NCI-H2081 treated with DMSO at 0.1 percent for 48 hours (cell line): ENCODE measurements around the gene RBM17.
"Not testable (repeated sequence)": the region's sequence is repeated elsewhere in the genome, so short reads cannot be mapped to it uniquely, and the experiment has no call there.

Source experiments
- DNase-seq: peaks from one replicate; lab custom pipeline; 2025; lab: John Stamatoyannopoulos, UW

RBM17 gene

DNA sequence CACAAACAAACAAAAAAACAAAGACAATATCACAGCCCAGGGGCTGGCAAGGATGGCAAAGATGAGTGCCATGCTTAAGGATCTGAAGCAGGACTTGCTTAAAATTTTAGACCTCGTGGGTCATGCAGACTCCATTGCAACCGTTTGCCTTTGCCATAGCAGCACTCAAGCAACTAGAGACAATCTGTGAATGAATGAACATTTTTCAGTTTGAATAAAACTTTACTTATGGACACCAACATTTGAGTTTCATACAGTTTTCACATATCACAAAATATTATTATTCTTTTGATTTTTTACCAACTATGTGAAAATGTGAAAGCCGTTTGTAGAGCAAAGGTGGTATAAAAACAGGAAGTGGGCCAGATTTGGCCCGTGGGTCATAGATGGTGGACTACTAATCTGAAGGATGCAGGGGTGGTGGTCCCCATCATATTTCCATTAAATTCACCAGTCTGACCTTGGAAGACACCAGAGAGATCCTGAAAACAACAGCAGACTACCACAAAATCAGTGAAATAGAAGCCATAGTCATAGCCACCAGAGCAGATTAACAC, 8.3 kb upstream of the RBM17 start:
- no peak for DNase-seq

DNA sequence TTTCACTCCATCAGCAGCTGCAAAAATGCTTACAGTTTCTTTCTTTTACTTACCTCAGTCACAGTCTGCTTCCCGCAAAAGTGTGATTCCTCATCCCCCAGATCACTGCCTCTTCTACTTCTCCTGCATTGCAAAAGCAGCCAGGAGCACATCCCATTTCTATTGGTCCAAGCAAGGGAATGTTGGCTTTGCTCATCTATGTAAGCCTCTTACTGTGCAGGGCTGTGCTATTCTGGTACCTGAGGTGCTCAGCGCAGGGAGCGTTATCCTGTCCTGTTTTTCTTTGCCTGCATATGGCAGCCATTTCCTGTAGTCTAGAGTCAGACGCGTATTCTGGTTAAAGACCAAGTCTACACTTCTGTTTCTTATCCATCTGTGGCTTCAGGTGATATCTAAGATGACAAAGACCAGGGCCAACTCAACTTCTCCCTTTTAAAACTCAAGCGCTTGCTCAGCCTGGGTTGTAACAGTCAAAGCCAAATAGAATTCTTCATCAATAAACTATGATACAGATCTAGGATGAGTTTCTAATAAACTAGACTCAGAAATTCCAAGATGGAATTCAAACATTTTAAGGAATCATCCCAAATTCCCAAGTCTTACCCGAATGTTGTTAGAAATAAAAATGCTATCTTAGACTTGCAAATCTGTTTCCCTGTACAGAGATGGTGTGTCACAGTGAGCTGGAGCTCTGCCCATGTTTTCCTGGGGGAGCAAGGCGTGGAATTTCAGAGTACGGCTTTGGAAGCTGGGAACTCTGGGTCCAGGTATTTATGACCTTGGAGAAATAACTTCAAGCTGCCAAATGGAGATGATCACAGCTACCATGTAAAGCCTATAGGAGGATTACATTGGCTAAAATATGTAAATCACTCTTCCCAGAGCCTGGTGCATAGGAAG, 6.1 kb upstream of the RBM17 start:
- DNase-seq: no peak

DNA sequence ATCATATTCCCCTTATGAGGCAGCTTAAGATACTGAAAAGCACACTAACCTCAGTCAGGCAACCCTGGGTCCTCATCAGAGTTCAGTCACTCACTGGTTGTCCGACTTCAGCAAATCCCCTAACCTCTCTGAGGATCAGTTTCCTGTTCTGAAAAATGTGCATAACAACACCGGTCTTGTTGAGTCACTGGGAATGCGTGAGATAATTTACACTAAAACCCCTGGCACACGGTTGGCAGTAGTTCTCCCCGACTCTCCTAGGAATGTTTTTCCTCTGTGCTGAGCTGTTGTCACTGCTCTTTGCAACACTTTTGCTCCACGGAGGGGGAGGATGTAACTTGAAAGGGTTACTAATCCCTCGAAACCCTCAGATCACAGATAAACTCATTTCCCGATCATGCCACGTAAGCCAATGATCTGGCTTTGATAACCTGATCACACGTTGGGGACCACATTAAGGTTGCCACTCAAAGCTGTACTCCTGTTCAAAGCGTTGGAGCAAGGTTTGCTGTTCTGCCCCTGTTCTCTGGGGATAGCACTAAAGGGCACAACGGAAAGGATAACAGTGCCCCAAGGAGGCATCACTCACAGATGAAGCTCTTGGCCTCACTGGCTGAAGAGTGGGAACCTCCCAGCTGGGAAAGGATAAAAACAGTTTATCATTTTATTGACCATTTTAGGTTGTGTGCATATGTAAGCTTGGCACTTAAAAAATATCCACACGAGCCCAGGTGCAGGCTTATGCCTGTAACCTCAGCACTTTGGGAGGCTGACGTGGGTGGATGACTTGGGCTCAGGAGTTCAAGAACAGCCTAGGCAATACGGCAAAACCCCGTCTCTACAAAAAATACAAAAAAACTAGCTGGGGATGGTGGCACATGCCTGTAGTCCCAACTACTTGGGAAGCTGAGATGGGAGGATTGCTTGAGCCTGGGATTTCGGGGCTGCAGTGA, 5.0 kb upstream of the RBM17 start:
- DNase-seq: no peak

DNA sequence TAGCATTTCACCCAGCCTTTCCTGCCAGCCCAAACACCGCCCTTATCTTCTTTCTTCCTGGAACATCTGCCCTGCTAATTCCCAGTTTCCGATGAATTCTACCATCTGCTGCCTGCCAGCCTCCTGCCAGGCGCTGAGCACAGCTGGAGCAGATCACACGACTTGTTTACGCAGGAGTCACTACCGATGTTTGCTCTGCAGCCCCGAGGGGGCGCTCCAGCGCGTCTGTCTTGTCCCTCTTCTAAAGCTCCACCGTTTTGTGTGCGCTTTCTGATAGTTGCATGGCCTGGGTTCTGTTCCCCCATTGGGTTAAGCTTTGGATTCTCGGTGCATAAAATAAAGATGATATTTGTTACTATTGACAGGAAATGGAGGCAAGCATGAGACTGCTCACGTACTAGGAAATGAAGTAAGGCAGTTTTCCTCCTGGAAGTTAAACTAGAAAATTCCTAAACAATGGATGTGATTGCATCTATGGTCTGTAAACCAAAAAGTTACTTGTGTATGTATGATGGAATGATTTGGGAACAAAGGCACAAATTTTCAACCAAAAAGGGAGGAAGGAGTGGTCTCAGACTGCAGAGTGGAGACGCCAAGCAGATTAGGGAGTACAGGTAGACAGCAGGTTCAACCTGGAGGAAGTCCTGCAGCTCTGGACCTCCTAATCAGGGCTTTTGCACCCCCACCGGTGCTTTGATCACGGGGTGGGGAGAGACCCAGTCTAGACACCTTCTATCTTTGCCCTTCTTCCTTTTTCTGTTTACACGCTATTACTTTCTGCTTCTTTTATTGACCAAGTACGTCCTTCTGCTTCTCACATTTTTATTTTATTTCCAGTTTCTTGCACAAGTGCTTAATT, 2.2 kb upstream of the RBM17 start:
- DNase-seq: peak; percentile 63

DNA sequence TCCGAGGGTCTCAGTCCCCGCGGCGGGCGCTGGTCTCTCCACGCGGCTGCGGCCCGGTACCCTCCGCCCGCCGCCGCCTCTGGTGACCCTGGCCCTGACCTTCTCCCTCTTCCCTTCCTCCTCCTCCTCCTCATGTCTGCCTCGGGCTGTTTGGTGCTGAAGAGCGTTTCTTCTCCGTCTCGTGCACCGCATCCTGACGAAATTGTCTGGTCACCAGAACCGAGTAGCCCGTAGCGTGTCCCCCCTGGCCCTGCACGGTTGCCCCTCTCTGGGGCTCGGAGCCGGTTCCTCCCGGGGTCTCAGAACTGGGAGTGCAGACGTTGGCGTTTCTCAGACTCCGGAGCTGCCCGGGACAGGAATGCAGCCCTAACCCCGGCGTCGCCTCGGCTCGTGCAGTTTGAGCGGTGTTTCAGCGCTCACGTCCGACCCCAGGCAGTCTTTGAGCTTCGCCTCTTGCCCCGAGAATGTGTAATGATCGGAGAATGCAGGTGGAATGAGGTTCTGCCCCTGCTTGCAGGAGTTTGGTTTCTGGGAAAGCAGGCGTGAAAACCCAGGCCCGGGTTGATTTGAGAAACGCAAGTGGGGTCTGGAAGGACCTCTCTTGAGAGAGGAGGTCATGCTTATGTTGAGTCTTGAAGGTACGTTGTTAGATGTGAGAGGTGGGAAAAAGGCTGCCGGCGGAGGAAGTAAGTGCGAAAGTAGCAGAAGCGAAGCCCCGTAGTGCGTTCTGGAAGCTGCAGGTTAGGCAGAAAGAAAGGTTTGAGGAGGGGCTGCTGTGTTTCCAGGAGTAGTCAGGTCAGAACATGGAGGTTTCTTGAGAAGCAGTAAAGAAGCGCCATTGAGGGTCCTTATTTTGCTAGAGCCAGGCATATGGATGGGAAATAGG, 743 bp downstream of the RBM17 start:
- no peak for DNase-seq

DNA sequence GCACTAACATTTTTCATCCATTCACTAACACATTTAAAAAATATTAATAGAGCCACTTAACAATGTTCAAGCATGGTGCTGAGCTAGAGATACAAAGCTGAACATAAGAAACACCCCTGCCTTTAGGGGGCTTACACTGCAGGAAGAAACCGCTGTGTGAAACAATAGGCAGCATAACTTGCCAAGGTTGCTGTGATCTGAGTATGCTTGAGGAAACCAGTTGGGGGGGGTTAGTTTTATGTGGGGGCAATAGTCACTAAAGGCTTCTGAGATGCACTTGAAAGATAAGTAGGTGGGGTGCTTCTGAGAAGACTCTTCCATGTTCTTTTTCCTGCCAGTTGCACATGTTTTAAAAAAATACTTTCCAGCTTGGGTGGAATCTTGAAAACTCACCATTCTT, 2.8 kb downstream of the RBM17 start:
- no peak for DNase-seq

DNA sequence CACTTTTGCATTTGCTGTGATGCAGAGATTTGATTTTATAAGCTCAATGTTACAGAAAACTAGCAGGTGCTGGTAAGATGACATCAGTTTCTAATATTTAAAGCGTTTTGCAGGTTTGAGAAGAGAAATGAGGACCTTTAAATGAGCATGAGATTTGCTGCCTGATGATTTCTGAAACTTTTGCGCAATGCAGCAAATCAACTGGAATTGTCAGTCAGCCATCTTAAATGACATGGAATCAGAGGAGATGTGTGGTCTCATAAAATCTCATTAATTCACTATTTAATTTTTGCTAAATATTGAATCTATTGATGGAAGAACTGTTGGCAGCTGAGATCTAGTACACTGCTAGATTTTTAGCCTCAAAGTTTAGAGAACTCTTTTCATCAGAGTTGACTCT, 3.9 kb downstream of the RBM17 start:
- DNase-seq: no peak

DNA sequence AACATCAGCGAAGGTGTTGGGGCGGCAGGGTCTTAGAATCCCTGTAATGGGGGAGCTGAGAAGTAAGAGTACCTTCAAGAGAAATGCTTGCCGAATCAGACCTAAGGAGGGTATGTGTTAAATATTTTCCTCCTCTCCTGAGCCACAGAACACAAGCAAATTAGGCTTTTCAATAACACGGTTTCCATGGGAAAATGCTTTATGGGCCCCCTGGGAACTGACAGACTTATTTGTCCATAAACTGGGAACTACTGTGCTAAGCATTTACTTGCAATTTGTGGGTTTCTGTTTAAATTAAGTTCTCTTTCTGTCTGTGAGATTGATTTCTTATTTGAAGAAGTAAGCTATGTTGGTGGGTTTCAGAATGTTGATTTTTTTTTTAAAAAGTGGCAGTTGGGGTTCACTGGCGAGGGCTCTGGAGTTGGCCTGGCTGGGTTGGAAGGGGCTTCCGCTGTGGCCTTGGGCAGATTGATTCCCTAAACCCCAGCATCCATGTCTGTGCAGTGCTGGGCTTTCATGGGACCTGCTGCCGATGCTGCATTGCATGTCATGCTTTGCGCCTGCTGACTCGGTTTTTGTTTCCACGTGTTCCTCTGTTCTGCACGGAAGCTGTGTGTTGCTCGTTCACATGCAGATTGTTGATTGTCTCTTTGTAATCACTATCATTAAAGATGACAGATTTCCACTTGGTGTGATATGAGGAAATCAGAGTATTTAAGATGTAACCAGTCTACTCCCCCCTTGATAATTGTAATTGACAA, 7.2 kb downstream of the RBM17 start:
- no peak for DNase-seq

DNA sequence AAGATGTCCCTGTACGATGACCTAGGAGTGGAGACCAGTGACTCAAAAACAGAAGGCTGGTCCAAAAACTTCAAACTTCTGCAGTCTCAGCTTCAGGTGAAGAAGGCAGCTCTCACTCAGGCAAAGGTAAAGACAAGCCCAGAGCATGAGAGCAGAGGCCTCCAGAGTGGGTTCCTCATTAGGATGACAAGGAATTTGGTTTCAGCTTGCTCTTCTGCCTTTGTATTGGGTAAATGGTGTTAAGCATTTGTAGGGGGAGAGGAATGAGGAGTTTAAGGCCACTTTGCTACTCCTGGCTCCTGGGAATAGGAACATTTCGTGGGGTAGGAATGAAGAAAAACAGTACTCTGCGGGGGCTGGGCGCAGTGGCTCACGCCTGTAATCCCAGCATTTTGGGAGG, 8.2 kb downstream of the RBM17 start:
- DNase-seq: no peak

DNA sequence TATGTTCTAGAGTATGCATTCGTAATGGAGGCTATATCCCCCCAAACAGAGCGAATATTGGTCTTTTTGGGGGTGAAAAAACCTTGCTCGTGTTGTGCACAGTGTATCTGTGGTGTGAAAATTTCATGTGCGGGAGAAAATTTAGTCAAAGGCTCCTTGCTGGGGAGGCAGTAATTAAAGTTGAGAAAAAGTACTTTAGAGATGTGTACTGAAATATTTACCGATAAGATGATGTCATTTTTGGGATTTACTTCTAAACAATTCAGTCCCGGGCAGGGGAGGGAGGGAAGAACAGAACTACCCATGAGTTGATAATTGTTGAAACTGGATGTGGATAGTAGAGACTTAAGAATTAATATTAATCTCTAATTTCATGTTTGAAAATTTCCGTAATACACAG, 9.3 kb downstream of the RBM17 start:
- no peak for DNase-seq

DNA sequence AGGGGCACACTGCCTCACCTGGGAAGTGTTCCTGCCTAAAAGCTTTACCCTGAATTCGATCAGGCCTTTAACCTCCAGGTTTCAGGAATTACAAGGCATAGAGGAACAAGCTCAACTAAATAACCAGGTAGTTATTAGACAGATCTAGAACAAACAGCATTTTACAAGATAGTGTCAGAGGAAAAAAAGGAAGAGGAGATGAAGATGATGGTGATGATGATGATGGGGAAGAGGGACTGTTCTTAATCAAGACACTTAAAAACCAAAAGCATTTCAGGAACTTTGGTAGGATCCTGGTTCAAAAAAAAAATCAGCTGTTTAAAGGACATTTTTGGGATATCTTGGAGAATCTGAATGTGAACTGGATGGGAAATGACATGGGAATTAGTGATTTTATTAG, 11.5 kb downstream of the RBM17 start:
- DNase-seq: no peak

DNA sequence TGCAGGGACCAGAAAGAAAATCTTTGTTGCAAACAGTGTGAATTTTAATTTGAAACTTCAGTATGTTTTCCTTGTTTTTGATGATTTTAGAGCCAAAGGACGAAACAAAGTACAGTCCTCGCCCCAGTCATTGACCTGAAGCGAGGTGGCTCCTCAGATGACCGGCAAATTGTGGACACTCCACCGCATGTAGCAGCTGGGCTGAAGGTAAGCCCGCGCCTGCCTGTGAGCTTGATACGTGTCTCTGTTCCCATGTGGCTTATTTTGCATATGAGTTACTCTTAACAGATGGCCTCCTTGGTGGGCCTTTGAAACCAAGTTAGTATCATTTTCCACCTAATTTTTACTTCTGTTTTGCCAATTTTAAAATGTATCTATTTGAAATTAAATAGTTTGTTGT, 12.3 kb downstream of the RBM17 start:
- no peak for DNase-seq

DNA sequence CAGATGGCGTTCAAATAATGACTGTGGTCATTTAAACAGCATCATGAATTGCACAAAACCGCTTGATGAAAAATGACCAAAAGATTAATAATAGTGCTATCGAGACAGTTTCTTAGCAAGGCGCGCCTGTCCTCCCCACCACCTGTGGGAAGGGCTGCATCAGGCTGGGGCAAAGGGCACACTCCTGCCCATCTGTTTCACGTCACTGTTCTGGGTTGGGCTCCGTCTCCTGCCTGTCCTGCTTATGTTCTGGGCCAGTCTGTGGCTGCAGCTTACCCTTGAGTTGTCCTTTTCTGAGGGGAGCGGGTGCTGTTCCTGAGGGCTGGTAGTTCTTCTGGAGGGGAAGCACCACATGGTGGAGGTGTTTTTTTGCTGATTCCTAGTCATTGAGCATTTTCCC, 13.3 kb downstream of the RBM17 start:
- DNase-seq: no peak

DNA sequence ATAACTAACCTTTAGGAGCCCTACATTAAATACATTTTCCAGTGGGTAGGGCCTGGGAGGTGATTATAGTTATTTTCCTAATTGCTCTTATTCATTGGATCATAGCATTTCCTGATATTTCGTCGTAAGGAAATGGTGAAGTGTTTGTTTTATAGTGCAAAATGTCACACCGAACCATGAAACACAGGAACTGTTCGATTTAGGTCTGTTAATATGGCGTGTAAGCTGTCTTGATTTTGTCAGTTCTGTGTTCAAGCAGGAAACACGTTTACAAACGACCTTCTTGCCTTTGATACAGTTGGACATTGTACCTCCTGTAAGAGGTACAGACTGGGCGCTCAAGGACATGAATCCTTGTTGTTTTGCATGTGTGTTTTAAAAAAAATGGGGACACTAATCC, 14.8 kb downstream of the RBM17 start:
- no peak for DNase-seq

DNA sequence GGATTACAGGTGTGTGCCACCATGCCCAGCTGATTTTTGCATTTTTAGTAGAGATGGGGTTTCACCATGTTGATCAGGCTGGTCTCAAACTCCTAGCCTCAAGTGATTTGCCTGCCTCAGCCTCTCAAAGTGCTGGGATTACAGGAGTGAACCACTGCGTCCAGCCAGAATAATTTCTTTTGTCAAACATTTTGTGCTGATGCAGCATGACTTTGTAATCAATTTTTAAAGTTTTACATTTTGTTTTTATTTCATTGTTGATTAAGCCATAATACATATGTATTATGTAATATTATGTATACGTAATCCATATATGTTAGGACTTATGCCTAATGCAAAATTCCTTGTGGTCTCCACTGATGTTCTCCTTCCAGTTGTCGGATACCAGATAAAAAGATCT, 18.8 kb downstream of the RBM17 start:
- not testable (repeated sequence) for DNase-seq

DNA sequence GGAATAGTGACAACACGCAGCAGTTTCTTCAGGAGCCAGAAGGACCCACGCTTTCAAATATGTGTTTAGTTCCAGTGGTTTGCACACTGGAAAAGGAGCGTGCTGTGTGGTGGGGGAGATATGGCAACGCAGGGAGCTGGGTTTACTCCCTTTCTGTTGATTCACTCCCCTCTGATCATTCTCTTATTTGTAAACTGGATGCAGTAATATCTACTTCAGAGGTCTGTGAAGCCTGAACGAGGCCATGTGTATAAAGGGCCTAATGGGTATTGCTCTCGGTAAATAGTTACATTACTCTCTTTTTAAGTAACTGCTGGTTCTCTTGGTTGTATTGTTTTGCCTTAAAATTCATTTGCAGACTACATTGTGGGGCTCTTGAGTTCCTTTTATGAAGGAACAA, 19.2 kb downstream of the RBM17 start:
- no peak for DNase-seq

DNA sequence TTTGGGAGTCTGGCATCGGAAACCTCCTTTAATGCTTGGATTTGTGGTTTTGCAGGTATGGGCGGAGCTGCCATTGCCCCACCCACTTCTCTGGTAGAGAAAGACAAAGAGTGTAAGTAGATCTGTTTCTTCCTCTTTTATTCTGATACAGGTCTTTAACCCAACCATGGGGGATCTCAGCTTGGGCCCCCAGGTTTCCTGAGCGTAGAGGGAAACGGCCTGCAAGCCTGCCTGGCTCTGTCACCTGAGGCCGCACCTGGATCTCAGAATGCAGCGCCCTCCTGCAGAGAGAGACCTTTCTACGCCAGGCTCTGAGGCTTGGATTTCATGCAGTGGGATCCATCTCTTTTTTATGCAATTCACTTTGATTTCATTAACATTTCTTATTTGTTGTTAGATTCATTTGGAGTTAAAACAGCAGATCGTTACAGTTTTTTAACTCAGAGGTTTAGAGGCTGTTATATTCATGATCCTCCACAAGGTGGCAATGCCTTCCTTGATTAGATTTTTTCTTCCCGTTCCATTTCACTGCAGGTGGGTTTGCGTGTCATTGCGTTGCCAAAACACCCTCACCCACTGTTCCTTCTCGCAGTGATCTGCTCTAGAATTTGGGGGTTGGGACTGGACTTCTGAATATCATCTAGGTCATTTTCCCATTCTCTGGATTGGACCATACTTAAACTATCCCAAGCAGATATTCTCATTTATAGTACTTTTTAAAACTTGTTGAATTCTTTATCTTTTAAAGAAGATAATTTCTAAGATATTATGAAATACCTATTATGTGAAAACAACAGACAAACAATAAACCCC, 20.0 kb downstream of the RBM17 start:
- DNase-seq: no peak

DNA sequence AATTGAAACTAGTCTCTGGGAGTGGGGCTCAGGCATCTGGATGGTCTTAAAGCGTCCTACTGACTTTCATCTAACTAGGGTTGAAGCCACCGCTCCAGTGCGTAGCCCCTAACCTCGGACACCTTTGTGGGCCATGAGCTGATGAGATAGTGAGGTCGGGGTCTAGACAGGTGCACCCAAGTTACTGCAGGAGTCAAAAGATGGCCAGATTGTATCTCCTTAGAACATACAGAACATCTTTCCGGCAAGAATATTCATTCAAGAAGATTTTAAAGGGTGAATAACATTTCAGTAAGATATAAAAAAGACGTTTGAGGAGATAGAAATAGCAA, 20.6 kb downstream of the RBM17 start:
- no peak for DNase-seq

DNA sequence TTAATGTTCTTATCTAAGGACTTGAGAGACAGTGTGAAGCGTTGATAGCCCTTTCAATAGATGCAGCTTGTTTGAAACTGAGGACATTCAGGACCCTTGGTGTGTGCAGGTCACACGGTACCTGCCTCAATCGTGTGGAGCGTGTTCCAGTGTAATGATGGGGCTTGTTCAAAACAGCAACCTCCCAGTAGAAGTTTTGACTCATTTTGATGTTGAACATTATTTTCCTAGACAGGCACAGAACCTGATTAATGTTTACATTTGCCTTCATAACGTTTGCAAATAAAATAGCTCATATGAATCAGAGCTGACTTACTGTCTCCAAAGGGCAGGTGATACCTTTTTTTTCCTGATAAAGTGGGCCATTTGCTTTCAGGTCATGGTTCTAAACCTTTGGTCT, 21.3 kb downstream of the RBM17 start:
- no peak for DNase-seq
